IPS-18a (cell line): ENCODE data around the gene GCN1.

Experiments
- H3K27ac ChIP-seq: one replicate; pipeline ENCODE4 v1.5.1; 2013; ENCODE audit warnings: low read length
- H3K27me3 ChIP-seq: one replicate; pipeline ENCODE4 v1.6.1; 2013; ENCODE audit warnings: mild to moderate bottlenecking, low read length; ENCODE audit not compliant: control insufficient read depth, insufficient read depth
- H3K36me3 ChIP-seq: one replicate; pipeline ENCODE4 v1.6.1; 2013; ENCODE audit warnings: low read depth, low read length; ENCODE audit not compliant: control insufficient read depth
- H3K4me1 ChIP-seq: one replicate; pipeline ENCODE4 v1.6.1; 2013; ENCODE audit warnings: low read depth, low read length; ENCODE audit not compliant: control insufficient read depth
- H3K4me3 ChIP-seq: one replicate; pipeline ENCODE4 v1.5.1; 2013; ENCODE audit warnings: low read length
- H3K9ac ChIP-seq: one replicate; pipeline ENCODE4 v1.6.1; 2013; ENCODE audit warnings: mild to moderate bottlenecking, low read length, moderate library complexity
- H3K9me3 ChIP-seq: one replicate; pipeline ENCODE4 v1.6.1; 2013; ENCODE audit warnings: low read depth, low read length; ENCODE audit not compliant: control insufficient read depth

GCN1 gene

GRCh38 chr12:120164293-120164692 is 30.2 kb downstream of the GCN1 start:
- Histone ChIP-seq H3K27ac (no peak overlapping the region), H3K36me3 (peaks cover 69% of the 10 kb centered on the region), H3K9ac (no peak overlapping the region), H3K4me3 (no peak overlapping the region), H3K27me3 (no peaks in the 10 kb centered on the region), H3K9me3 (no peaks in the 10 kb centered on the region), H3K4me1 (no peaks in the 10 kb centered on the region)

GRCh38 chr12:120162763-120163162 is 31.8 kb downstream of the GCN1 start:
- H3K36me3 ChIP-seq = peaks cover 69% of the 10 kb centered on the region
- H3K27me3 ChIP-seq = no peaks in the 10 kb centered on the region
- H3K4me3 ChIP-seq = no peak overlapping the region
- no peak overlapping the region for H3K27ac ChIP-seq
- no peaks in the 10 kb centered on the region for H3K9me3 ChIP-seq
- H3K4me1 ChIP-seq = no peaks in the 10 kb centered on the region
- no peak overlapping the region for H3K9ac ChIP-seq

- no peak overlapping the region for H3K27ac ChIP-seq
- H3K9me3 ChIP-seq = no peaks in the 10 kb centered on the region
- no peaks in the 10 kb centered on the region for H3K27me3 ChIP-seq
- peaks cover 72% of the 10 kb centered on the region for H3K36me3 ChIP-seq
- H3K4me3 ChIP-seq = no peak overlapping the region
- H3K9ac ChIP-seq = no peak overlapping the region
- no peaks in the 10 kb centered on the region for H3K4me1 ChIP-seq
These were observed 32.7 kb downstream of the GCN1 start for GRCh38 chr12:120161852-120162251.

DNA sequence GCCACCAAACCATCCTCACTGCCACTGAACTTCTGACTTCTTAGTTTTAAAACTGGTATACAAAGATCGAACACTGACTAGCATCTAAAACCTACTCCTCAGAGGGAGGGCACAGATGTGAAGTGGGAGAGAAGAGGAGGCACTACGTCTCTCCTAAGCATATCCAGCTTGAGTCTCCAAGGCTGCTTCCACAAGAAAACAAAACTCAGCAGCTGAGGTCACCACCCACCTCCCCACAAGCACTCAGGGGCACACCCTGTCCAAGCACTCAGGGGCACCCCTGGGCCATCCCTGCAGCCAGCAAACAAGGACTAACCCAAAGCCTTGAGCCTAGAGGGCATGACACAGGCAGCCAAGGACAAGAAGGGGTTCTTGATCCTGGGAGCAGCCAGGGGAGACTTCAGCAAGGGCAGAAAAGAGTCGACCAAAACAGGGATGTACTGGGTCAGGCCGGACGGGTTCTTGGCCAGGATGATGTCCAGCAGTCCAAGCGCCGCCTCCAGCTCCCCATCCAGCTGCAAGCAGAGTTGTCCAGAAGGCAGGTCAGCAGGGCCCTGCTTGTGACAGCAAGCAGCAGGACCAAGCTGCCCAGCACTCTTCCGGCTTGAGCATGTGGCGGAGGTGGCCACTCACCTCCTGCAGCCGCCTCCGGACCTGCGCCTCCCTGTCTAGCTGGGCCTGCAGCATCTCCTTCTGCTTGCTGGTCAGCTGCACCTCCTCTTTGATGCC is 34.8 kb downstream of the GCN1 start:
- Histone ChIP-seq H3K36me3 (peaks cover 94% of the 10 kb centered on the region), H3K27me3 (no peaks in the 10 kb centered on the region), H3K27ac (no peak overlapping the region), H3K9me3 (no peaks in the 10 kb centered on the region), H3K4me3 (no peak overlapping the region), H3K9ac (no peak overlapping the region), H3K4me1 (no peaks in the 10 kb centered on the region)

DNA sequence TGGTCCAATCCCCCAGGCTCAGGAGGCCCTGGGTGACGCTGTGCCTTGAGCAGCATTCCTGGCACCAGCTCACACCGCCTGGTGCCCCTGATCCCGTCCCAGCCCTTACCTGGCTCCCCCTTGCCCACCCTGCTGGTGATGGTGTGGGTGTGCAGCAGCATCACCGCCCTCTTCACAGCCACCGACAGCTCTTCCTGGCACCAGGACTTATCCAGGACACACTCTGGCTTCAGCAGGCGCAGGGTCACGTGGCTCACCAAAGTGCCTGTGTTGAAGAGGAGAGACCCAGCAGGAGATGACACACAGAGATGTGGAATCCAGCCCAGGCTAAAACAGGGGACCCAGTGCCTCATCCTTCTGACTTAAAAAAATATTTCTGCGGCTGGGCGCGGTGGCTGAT is 36.2 kb downstream of the GCN1 start:
- Histone ChIP-seq H3K9ac (no peak overlapping the region), H3K36me3 (peaks cover 94% of the 10 kb centered on the region), H3K4me3 (no peak overlapping the region), H3K27me3 (no peaks in the 10 kb centered on the region), H3K27ac (no peak overlapping the region), H3K9me3 (no peaks in the 10 kb centered on the region), H3K4me1 (no peaks in the 10 kb centered on the region)

DNA sequence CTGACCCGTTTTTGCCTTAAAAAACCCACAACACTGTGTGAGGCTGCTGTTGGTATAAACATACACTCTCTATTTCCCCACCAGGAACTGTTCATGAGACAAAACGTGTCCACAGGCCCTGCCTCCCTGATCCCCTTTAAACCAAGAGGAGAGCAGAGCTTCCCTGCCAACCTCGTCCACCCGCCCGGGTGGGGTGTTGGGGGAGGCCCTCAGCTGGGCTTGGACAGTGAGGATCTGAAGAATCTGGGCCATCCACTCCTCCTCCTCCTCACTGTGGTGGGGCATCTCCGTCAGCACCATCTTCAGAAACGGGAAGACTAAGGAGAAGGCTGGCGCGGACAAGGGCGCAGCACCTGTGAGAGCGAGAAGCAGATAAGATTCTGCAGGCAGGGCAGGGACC is 36.8 kb downstream of the GCN1 start:
- no peaks in the 10 kb centered on the region for H3K9me3 ChIP-seq
- H3K4me1 ChIP-seq = no peaks in the 10 kb centered on the region
- no peaks in the 10 kb centered on the region for H3K27me3 ChIP-seq
- H3K27ac ChIP-seq = no peak overlapping the region
- no peak overlapping the region for H3K9ac ChIP-seq
- H3K4me3 ChIP-seq = no peak overlapping the region
- peaks cover 94% of the 10 kb centered on the region for H3K36me3 ChIP-seq

DNA sequence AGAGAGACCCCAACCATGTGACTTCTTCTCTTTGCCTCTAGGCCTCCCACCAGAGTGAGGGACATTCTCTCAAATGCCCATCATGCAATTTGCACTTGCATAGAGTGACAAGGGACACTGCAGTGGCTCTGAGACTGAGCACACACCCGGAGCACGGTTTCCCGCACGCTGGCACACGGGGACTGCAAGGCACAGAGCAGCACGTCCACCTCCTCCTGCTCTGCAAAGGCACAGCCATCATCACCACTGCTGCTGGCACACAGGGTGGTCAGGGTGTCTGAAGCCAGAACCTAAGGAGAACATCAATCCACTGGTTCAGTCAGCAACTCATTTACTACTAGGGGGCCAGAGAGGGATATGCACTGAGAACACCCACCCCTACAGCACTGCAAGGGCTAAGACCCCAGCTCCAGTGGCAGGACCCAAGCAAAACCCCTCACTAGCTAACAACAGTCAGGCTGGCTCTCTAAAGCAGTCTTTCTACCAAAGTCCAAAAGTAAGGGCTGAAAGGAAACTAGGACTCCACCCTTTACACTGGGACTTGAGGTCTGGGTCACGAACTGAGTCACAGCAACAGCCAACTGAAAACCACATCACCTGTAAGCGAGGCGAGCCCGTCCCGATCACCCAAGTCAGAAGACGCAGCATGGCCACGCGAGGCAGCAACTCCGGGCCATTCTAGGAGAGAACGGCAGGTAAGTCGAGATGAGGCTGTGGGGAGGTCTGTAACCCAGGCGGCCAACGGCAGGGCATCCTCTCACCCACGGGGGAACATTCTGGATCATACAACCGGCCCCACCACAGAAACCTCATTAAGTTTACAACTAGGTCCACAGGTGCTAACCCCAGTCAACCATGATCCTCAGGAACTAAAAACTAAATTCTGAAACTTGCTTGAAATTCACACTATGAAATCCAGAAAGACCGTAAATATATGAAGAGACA is 37.9 kb downstream of the GCN1 start:
- no peak overlapping the region for H3K27ac ChIP-seq
- H3K4me3 ChIP-seq = no peak overlapping the region
- peaks cover 89% of the 10 kb centered on the region for H3K36me3 ChIP-seq
- no peaks in the 10 kb centered on the region for H3K9me3 ChIP-seq
- no peaks in the 10 kb centered on the region for H3K4me1 ChIP-seq
- H3K27me3 ChIP-seq = no peaks in the 10 kb centered on the region
- no peak overlapping the region for H3K9ac ChIP-seq

DNA sequence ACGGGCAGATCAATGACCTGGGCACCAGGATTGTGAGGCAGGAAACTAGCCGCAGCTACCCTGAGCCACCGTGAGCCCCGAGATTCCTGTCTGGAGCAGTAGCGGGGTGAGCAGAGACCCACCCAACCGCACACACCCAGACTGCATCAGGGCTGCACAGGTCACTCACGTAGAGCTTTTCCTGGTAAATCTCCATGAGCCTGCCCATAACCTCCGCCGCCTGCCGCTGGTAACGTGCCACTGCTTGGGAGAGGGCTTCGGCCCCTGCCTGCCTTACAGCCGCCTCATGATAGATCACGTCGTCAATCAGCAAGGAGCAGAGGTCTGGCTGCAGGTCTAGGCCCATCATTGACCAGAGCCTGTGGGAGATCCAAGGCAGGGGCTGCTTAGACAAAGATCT is 39.4 kb downstream of the GCN1 start:
- H3K9ac ChIP-seq = no peak overlapping the region
- no peaks in the 10 kb centered on the region for H3K4me1 ChIP-seq

GRCh38 chr12:120150919-120151525 is 43.5 kb downstream of the GCN1 start:
- H3K4me1 ChIP-seq = no peaks in the 10 kb centered on the region
- H3K9me3 ChIP-seq = no peaks in the 10 kb centered on the region
- H3K4me3 ChIP-seq = no peak overlapping the region
- H3K9ac ChIP-seq = no peak overlapping the region
- no peak overlapping the region for H3K27ac ChIP-seq
- H3K27me3 ChIP-seq = no peaks in the 10 kb centered on the region
- peaks cover 90% of the 10 kb centered on the region for H3K36me3 ChIP-seq

More for the DNA sequence above, 39.4 kb downstream of the GCN1 start:
- Histone ChIP-seq H3K36me3 (peaks cover 85% of the 10 kb centered on the region), H3K27ac (no peak overlapping the region), H3K4me3 (no peak overlapping the region), H3K9me3 (no peaks in the 10 kb centered on the region), H3K27me3 (no peaks in the 10 kb centered on the region)

DNA sequence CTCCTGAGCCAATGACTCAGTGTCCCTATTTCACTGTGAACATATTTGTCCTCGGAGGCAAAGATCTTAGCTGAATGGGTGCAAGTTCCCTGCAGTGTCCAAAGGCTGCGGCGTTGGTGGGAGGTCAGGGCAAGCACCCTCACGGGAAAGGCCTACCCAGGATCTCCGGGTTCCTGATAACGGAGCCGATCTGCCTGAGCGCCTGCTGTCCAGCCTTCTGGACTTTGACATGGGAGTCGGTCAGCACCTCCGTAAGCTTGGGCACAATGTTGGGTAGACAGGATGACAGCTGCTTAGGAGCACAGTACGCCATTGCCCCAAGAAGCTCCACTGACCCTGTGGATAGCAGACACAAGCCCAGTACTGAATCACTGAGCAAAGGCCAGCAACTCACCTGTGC is 46.5 kb downstream of the GCN1 start:
- Histone ChIP-seq H3K9me3 (no peaks in the 10 kb centered on the region), H3K4me3 (no peak overlapping the region), H3K27ac (no peak overlapping the region), H3K9ac (no peak overlapping the region), H3K4me1 (no peaks in the 10 kb centered on the region), H3K27me3 (no peaks in the 10 kb centered on the region), H3K36me3 (peaks cover 87% of the 10 kb centered on the region)

GRCh38 chr12:120145164-120145563 is 49.4 kb downstream of the GCN1 start:
- no peaks in the 10 kb centered on the region for H3K27me3 ChIP-seq
- no peaks in the 10 kb centered on the region for H3K4me1 ChIP-seq
- H3K9me3 ChIP-seq = no peaks in the 10 kb centered on the region
- no peak overlapping the region for H3K9ac ChIP-seq
- H3K4me3 ChIP-seq = no peak overlapping the region
- peaks cover 94% of the 10 kb centered on the region for H3K36me3 ChIP-seq
- no peak overlapping the region for H3K27ac ChIP-seq
